Astrocyte (in vitro differentiated cells and primary cell): Measurements from ENCODE around the gene OTUB1. TPM values are rescaled to one million over a fixed set of nuclear protein-coding genes. Genes with fewer than 3 reads are reported as not detected.
"Not testable (repeated sequence)": the region's sequence is repeated elsewhere in the genome, so short reads cannot be mapped to it uniquely, and the experiment has no call there.

Experiments used
- DNase-seq: peaks from one replicate; pipeline ENCODE4 v3.0.0-alpha.2; 2010; ENCODE audit warnings: low read depth
- FAIRE-seq: peaks from 2 replicates; lab custom pipeline; 2011; peaks lifted over from hg19 to GRCh38; lab: Jason Lieb, UNC
- H2AFZ ChIP-seq: 2 replicates; pipeline ENCODE4 v1.6.0; 2012; ENCODE audit warnings: low read depth, low read length, inconsistent platforms
- H3K27ac ChIP-seq: 2 replicates; pipeline ENCODE4 v1.5.1; 2011; ENCODE audit warnings: low read depth, low read length, inconsistent platforms
- H3K27me3 ChIP-seq: 2 replicates; pipeline ENCODE4 v1.6.0; 2011; ENCODE audit warnings: low read length, inconsistent platforms; ENCODE audit not compliant: insufficient read depth
- H3K36me3 ChIP-seq: 2 replicates; pipeline ENCODE4 v1.5.1; 2011; ENCODE audit warnings: low read length, inconsistent platforms; ENCODE audit not compliant: insufficient read depth
- H3K4me1 ChIP-seq: 2 replicates; pipeline ENCODE4 v1.5.1; 2011; ENCODE audit warnings: low read length, inconsistent platforms; ENCODE audit not compliant: insufficient read depth
- H3K4me2 ChIP-seq: 2 replicates; pipeline ENCODE4 v1.6.0; 2012; ENCODE audit warnings: low read length, inconsistent platforms
- H3K4me3 ChIP-seq: 2 replicates; pipeline ENCODE4 v1.5.1; 2011; ENCODE audit warnings: low read depth, mild to moderate bottlenecking, low read length, inconsistent platforms; ENCODE audit not compliant: insufficient read depth
- H3K79me2 ChIP-seq: 2 replicates; pipeline ENCODE4 v1.6.0; 2012; ENCODE audit warnings: mild to moderate bottlenecking, low read length, inconsistent platforms; ENCODE audit not compliant: insufficient read depth
- H3K9ac ChIP-seq: 2 replicates; pipeline ENCODE4 v1.6.0; 2012; ENCODE audit warnings: mild to moderate bottlenecking, low read length, inconsistent platforms
- H3K9me3 ChIP-seq: 2 replicates; pipeline ENCODE4 v1.5.1; 2012; ENCODE audit warnings: low read depth, mild to moderate bottlenecking, low read length, inconsistent platforms; ENCODE audit not compliant: insufficient read depth
- H4K20me1 ChIP-seq: 2 replicates; pipeline ENCODE4 v1.6.0; 2012; ENCODE audit warnings: low read length, inconsistent platforms; ENCODE audit not compliant: insufficient read depth
- H3K27ac Mint-ChIP-seq: one replicate; pipeline ENCODE4 v1.8.0; 2021; ENCODE audit warnings: mild to moderate bottlenecking, mixed read lengths; ENCODE audit not compliant: unreplicated experiment
- H3K27me3 Mint-ChIP-seq: one replicate; pipeline ENCODE4 v1.8.0; 2021; ENCODE audit warnings: low read depth, mixed read lengths; ENCODE audit not compliant: unreplicated experiment
- H3K36me3 Mint-ChIP-seq: one replicate; pipeline ENCODE4 v1.8.0; 2021; ENCODE audit warnings: low read depth, mixed read lengths; ENCODE audit not compliant: unreplicated experiment
- H3K4me1 Mint-ChIP-seq: one replicate; pipeline ENCODE4 v1.8.0; 2021; ENCODE audit warnings: low read depth, mixed read lengths; ENCODE audit not compliant: unreplicated experiment
- H3K4me3 Mint-ChIP-seq: one replicate; pipeline ENCODE4 v1.8.0; 2021; ENCODE audit warnings: mild to moderate bottlenecking, moderate library complexity, mixed read lengths; ENCODE audit not compliant: unreplicated experiment
- H3K9me3 Mint-ChIP-seq: one replicate; pipeline ENCODE4 v1.8.0; 2021; ENCODE audit warnings: mild to moderate bottlenecking, mixed read lengths; ENCODE audit not compliant: unreplicated experiment
- EZH2 ChIP-seq: IDR thresholded peaks from 2 replicates; pipeline ENCODE4 v1.6.1; 2012; ENCODE audit warnings: mild to moderate bottlenecking, low read length, inconsistent platforms; ENCODE audit not compliant: insufficient read depth
- total RNA-seq: library from RNA; stranded (reverse); gene quantifications from 2 replicates; pipeline ENCODE4 v1.2.1, GENCODE V29; 2021
- TF ChIP-seq, protein P1 (sequence below): IDR thresholded peaks from 2 replicates; pipeline ENCODE4 v1.5.1; 2011; ENCODE audit warnings: low read depth, mild to moderate bottlenecking, inconsistent platforms, low read length, moderate library complexity; ENCODE audit not compliant: insufficient read depth

OTUB1 gene
- total RNA-seq, 1 donor from 2014 or later, result 78.5 TPM

DNA sequence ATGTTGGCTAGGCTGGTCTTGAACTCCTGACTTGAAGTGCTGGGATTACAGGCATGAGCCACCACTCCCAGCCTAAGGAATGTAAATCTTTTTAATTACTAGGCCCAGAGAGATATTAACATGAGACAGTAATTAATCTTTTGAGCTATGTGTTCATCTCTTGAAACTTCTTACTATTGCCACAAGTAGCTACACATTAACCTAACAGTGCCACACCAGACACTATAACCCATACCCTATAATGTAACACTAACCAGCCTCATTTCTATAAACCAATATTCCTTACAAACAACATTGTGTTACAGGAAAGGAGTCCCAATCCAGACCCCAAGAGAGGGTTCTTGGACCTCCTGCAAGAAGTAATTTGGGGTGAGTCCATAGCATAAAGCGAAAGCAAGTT, 19.8 kb upstream of the OTUB1 start:
- H4K20me1 ChIP-seq, result no peaks in the 10 kb centered on the region
- no peaks in the 10 kb centered on the region for H3K4me1 ChIP-seq
- H3K9me3 Mint-ChIP-seq, result no peaks in the 10 kb centered on the region
- no peaks in the 10 kb centered on the region for H3K36me3 Mint-ChIP-seq
- H3K27ac Mint-ChIP-seq, result no peak overlapping the region
- no peak overlapping the region for H3K4me3 ChIP-seq
- no peak overlapping the region for H3K27ac ChIP-seq
- H2AFZ ChIP-seq, result no peak overlapping the region
- no peaks in the 10 kb centered on the region for H3K27me3 ChIP-seq
- TF ChIP-seq EZH2, result no peak
- TF ChIP-seq, protein P1, sequence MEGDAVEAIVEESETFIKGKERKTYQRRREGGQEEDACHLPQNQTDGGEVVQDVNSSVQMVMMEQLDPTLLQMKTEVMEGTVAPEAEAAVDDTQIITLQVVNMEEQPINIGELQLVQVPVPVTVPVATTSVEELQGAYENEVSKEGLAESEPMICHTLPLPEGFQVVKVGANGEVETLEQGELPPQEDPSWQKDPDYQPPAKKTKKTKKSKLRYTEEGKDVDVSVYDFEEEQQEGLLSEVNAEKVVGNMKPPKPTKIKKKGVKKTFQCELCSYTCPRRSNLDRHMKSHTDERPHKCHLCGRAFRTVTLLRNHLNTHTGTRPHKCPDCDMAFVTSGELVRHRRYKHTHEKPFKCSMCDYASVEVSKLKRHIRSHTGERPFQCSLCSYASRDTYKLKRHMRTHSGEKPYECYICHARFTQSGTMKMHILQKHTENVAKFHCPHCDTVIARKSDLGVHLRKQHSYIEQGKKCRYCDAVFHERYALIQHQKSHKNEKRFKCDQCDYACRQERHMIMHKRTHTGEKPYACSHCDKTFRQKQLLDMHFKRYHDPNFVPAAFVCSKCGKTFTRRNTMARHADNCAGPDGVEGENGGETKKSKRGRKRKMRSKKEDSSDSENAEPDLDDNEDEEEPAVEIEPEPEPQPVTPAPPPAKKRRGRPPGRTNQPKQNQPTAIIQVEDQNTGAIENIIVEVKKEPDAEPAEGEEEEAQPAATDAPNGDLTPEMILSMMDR, result no peak
- no peaks in the 10 kb centered on the region for H3K9me3 ChIP-seq
- no peak overlapping the region for H3K4me2 ChIP-seq
- no peak overlapping the region for H3K9ac ChIP-seq
- H3K27me3 Mint-ChIP-seq, result peaks cover 4% of the 10 kb centered on the region
- no peak for FAIRE-seq
- no peak for DNase-seq
- H3K4me3 Mint-ChIP-seq, result no peak overlapping the region
- peaks cover 5% of the 10 kb centered on the region for H3K4me1 Mint-ChIP-seq
- no peaks in the 10 kb centered on the region for H3K36me3 ChIP-seq
- no peaks in the 10 kb centered on the region for H3K79me2 ChIP-seq

DNA sequence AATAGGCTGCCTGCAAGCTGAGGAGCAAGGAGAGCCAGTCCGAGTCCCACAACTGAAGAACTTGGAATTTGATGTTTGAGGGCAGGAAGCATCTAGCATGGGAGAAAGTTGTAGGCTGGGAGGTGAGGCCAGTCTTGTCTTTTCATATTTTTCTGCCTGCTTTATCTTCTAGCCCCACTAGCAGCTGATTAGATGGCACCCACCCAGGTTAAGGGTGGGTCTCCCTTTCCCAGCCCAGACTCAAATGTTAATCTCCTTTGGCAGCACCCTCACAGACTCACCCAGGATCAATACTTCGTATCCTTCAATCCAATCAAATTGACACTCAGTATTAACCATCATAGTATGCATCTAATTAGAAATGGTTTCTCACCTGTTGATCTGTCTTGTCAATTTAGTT, 16.8 kb upstream of the OTUB1 start:
- Mint-ChIP-seq H3K4me3 (no peak overlapping the region), H3K9me3 (no peaks in the 10 kb centered on the region), H3K4me1 (peaks cover 2% of the 10 kb centered on the region), H3K36me3 (no peaks in the 10 kb centered on the region), H3K27ac (no peak overlapping the region), H3K27me3 (peaks cover 4% of the 10 kb centered on the region)
- no peak overlapping the region for H3K27ac ChIP-seq
- H3K4me3 ChIP-seq, result no peak overlapping the region
- DNase-seq, result no peak
- H3K36me3 ChIP-seq, result no peaks in the 10 kb centered on the region
- TF ChIP-seq, protein P1, result no peak
- TF ChIP-seq EZH2, result no peak
- H2AFZ ChIP-seq, result no peak overlapping the region
- no peak for FAIRE-seq
- H3K9me3 ChIP-seq, result no peaks in the 10 kb centered on the region
- no peaks in the 10 kb centered on the region for H3K27me3 ChIP-seq
- H3K79me2 ChIP-seq, result peaks cover under 1% of the 10 kb centered on the region
- H3K4me1 ChIP-seq, result no peaks in the 10 kb centered on the region
- H3K4me2 ChIP-seq, result no peak overlapping the region
- H3K9ac ChIP-seq, result no peak overlapping the region
- H4K20me1 ChIP-seq, result no peaks in the 10 kb centered on the region

DNA sequence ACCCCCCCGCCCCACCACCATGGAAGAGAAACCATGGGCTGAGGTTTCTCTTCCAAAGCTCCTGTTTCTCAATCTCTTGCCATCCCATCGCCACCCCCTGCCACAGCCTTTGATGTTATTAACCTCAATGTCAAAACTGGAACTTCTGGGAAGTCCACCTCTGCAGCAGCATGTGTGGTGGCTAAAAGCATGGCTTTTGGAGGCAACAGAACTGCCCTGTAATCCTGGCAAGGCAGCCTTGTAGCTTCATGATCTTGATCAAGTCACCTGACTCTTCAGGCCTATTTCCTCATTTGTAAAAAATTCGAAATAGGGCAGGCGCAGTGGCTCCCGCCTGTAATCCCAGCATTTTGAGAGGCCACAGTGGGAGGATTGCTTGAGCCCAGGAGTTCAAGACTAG, 15.3 kb upstream of the OTUB1 start:
- Mint-ChIP-seq H3K27me3 (peaks cover 4% of the 10 kb centered on the region), H3K36me3 (peaks cover 2% of the 10 kb centered on the region), H3K4me1 (peaks cover 3% of the 10 kb centered on the region), H3K4me3 (no peak overlapping the region), H3K9me3 (no peaks in the 10 kb centered on the region), H3K27ac (no peak overlapping the region)
- no peak for FAIRE-seq
- no peak for DNase-seq
- H3K4me3 ChIP-seq, result no peak overlapping the region
- no peak overlapping the region for H2AFZ ChIP-seq
- peaks cover 15% of the 10 kb centered on the region for H3K79me2 ChIP-seq
- H3K27ac ChIP-seq, result no peak overlapping the region
- no peak overlapping the region for H3K4me2 ChIP-seq
- H4K20me1 ChIP-seq, result peaks cover 9% of the 10 kb centered on the region
- H3K36me3 ChIP-seq, result no peaks in the 10 kb centered on the region
- H3K4me1 ChIP-seq, result peaks cover 2% of the 10 kb centered on the region
- no peak for TF ChIP-seq EZH2
- TF ChIP-seq, protein P1, result no peak
- no peaks in the 10 kb centered on the region for H3K9me3 ChIP-seq
- no peak overlapping the region for H3K9ac ChIP-seq
- no peaks in the 10 kb centered on the region for H3K27me3 ChIP-seq

DNA sequence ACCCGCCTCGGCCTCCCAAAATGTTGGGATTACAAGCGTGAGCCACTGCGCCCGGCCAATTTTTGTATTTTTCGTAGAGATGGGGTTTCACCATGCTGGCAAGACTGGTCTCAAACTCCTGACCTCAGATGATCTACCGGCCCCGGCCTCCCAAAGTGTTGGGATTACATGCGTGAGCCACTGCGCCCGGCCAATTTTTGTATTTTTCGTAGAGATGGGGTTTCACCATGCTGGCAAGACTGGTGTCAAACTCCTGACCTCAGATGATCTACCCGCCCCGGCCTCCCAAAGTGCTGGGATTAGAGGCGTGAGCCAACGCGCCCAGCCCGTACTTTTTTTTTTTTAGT, 12.4 kb upstream of the OTUB1 start:
- peak overlapping the region; percentile 60 for H2AFZ ChIP-seq
- H3K4me1 Mint-ChIP-seq, result peaks cover 10% of the 10 kb centered on the region
- H3K79me2 ChIP-seq, result peaks cover 43% of the 10 kb centered on the region
- H3K9ac ChIP-seq, H3K9me3 Mint-ChIP-seq, H3K36me3 Mint-ChIP-seq, FAIRE-seq, H3K9me3 ChIP-seq, H3K4me3 ChIP-seq, H3K27me3 ChIP-seq, H3K36me3 ChIP-seq, H3K27me3 Mint-ChIP-seq, H3K27ac ChIP-seq, DNase-seq: not testable (repeated sequence)
- H3K4me3 Mint-ChIP-seq, result peak overlapping the region; percentile 99
- H3K4me2 ChIP-seq, result peak overlapping the region; percentile 77
- peak overlapping the region; percentile 98 for H3K27ac Mint-ChIP-seq
- peaks cover 24% of the 10 kb centered on the region for H4K20me1 ChIP-seq
- H3K4me1 ChIP-seq, result peaks cover 13% of the 10 kb centered on the region
